GM12878 (cell line): ENCODE measurements around the gene CAMTA1. TPM values are rescaled to one million over a fixed set of nuclear protein-coding genes. Genes with fewer than 3 reads are reported as not detected.

Experiments
- BHLHE40 ChIP-seq, 2 experiments: fragments of 450-650 bp in 1 of 2; IDR thresholded peaks; 2 replicates each; pipeline ENCODE4 v1.6.1; 2011 to 2017; ENCODE audit warnings: low read depth in 2 of 2, borderline replicate concordance in 1 of 2, improper control_type of control experiment in 1 of 2, low read length in 1 of 2, mild to moderate bottlenecking in 1 of 2
- CBFB ChIP-seq: IDR thresholded peaks from 2 replicates; pipeline ENCODE4 v1.6.1; 2016; ENCODE audit warnings: antibody characterized with exemption, low read depth
- CHD2 ChIP-seq: IDR thresholded peaks from 2 replicates; pipeline ENCODE4 v1.6.1; 2011; ENCODE audit warnings: low read depth, low read length, improper control_type of control experiment, borderline replicate concordance
- EED ChIP-seq: sonication (generic); IDR thresholded peaks from 2 replicates; pipeline ENCODE4 v1.6.1; 2016; ENCODE audit warnings: antibody characterized with exemption, low read depth
- EGR1 ChIP-seq, 2 experiments: IDR thresholded peaks; 1 replicate in 1 of 2; 2 replicates in 1 of 2; pipeline ENCODE4 v1.6.1; 2011 to 2012; ENCODE audit warnings: low read depth in 2 of 2, low read length in 2 of 2, borderline replicate concordance in 1 of 2, mild to moderate bottlenecking in 1 of 2, moderate library complexity in 1 of 2
- ESRRA ChIP-seq: IDR thresholded peaks from 2 replicates; pipeline ENCODE4 v1.6.1; 2012; ENCODE audit warnings: mild to moderate bottlenecking, low read length, improper control_type of control experiment
- FOS ChIP-seq: IDR thresholded peaks from 3 replicates; pipeline ENCODE4 v1.6.1; 2011; ENCODE audit warnings: borderline replicate concordance; ENCODE audit not compliant: insufficient read length; ENCODE audit errors: extremely low read depth
- GABPA ChIP-seq: IDR thresholded peaks from 2 replicates; pipeline ENCODE4 v1.6.1; 2014; ENCODE audit warnings: antibody characterized with exemption, low read depth, mild to moderate bottlenecking, inconsistent platforms
- GATAD2B ChIP-seq: fragments of 450-650 bp; conservative IDR thresholded peaks from 2 replicates; pipeline ENCODE4 v1.6.1; 2017; ENCODE audit warnings: low read depth, mild to moderate bottlenecking, moderate library complexity
- HDAC2 ChIP-seq: fragments of 200-600 bp; sonication (generic); IDR thresholded peaks from 2 replicates; pipeline ENCODE4 v1.6.1; 2017
- IKZF1 ChIP-seq: fragments of 450-650 bp; conservative IDR thresholded peaks from 2 replicates; pipeline ENCODE4 v1.6.1; 2017; ENCODE audit warnings: antibody characterized with exemption, mild to moderate bottlenecking
- IKZF2 ChIP-seq, 2 experiments: fragments of 450-650 bp; IDR thresholded peaks; 2 replicates each; pipeline ENCODE4 v1.6.1; 2017; ENCODE audit warnings: mild to moderate bottlenecking in 2 of 2, moderate library complexity in 2 of 2
- MYC ChIP-seq: IDR thresholded peaks from 2 replicates; pipeline ENCODE4 v1.6.1; 2011; ENCODE audit warnings: mild to moderate bottlenecking, low read length, moderate library complexity, inconsistent platforms; ENCODE audit not compliant: insufficient read depth, insufficient replicate concordance, insufficient read length, severe bottlenecking
- POU2F2 ChIP-seq: IDR thresholded peaks from 3 replicates; pipeline ENCODE4 v1.6.1; 2011; ENCODE audit warnings: low read depth, mild to moderate bottlenecking, low read length, borderline replicate concordance
- SMAD1 ChIP-seq: fragments of 450-650 bp; IDR thresholded peaks from 2 replicates; pipeline ENCODE4 v1.6.1; 2018; ENCODE audit warnings: mild to moderate bottlenecking, low read depth; ENCODE audit not compliant: partially characterized antibody
- SMARCA5 ChIP-seq: fragments of 450-650 bp; IDR thresholded peaks from 2 replicates; pipeline ENCODE4 v1.6.1; 2017; ENCODE audit warnings: mild to moderate bottlenecking
- SREBF1 ChIP-seq: IDR thresholded peaks from 2 replicates; pipeline ENCODE4 v1.6.1; 2012; ENCODE audit warnings: mild to moderate bottlenecking, low read length
- SUPT20H ChIP-seq: IDR thresholded peaks from 2 replicates; pipeline ENCODE4 v1.6.1; 2011; ENCODE audit warnings: low read depth, mild to moderate bottlenecking, low read length, moderate library complexity, borderline replicate concordance; ENCODE audit not compliant: control insufficient read depth
- TCF7 ChIP-seq: IDR thresholded peaks from 2 replicates; pipeline ENCODE4 v1.6.1; 2014; ENCODE audit warnings: antibody characterized with exemption, borderline replicate concordance
- ZNF217 ChIP-seq: fragments of 450-650 bp; IDR thresholded peaks from 2 replicates; pipeline ENCODE4 v1.6.1; 2017; ENCODE audit warnings: antibody characterized with exemption, mild to moderate bottlenecking
- ZZZ3 ChIP-seq: IDR thresholded peaks from 2 replicates; pipeline ENCODE4 v1.6.1; 2011; ENCODE audit warnings: low read depth; ENCODE audit not compliant: control insufficient read depth, insufficient read length
- polyA plus RNA-seq, 11 experiments: library from polyadenylated mRNA; depleted of rRNA in 4 of 11; unstranded in 6 of 11; stranded (reverse) in 5 of 11; fragments of >200 nt; fragmentation: Nextera tagmentation in 4 of 11; fragmentation: Illumina TruSeq in 1 of 11; extraction: Ambion mirVana in 4 of 11; extraction: Trizol in 1 of 11; gene quantifications; 1 replicate in 1 of 11; 2 replicates in 10 of 11; pipeline versions ENCODE4 v1.2.1 to v1.2.3, GENCODE V29; 2011 to 2016; ENCODE audit warnings: inconsistent platforms in 2 of 11, missing spikeins in 2 of 11, low read depth in 1 of 11
- total RNA-seq, 4 experiments: library from RNA; depleted of rRNA in 3 of 4; stranded (reverse); fragments of >200 nt in 3 of 4; fragmentation: Illumina TruSeq in 1 of 4; extraction: Trizol in 1 of 4; gene quantifications; 2 replicates each; pipeline versions ENCODE4 v1.2.1 to v1.2.3, GENCODE V29; 2013 to 2021
- TF ChIP-seq, protein P1 (sequence below): IDR thresholded peaks from 2 replicates; pipeline ENCODE4 v1.6.1; 2012; ENCODE audit warnings: low read depth, low read length, improper control_type of control experiment
- TF ChIP-seq, protein P2 (sequence below): IDR thresholded peaks from 2 replicates; pipeline ENCODE4 v1.6.1; 2012; ENCODE audit warnings: low read length, inconsistent platforms
- TF ChIP-seq, protein P3 (sequence below): fragments of 450-650 bp; IDR thresholded peaks from 2 replicates; pipeline ENCODE4 v1.6.1; 2016; ENCODE audit warnings: mild to moderate bottlenecking, moderate library complexity, borderline replicate concordance
- TF ChIP-seq, protein P4 (sequence below): fragments of 450-650 bp; IDR thresholded peaks from 2 replicates; pipeline ENCODE4 v1.6.1; 2016; ENCODE audit warnings: mild to moderate bottlenecking

Gene CAMTA1
- total and polyA plus RNA-seq, 10 of the 15 experiments (the other 5 are each of a cell fraction or from before 2014, with no cell fraction given): 37.7 to 148 (median 76.4) TPM

DNA sequence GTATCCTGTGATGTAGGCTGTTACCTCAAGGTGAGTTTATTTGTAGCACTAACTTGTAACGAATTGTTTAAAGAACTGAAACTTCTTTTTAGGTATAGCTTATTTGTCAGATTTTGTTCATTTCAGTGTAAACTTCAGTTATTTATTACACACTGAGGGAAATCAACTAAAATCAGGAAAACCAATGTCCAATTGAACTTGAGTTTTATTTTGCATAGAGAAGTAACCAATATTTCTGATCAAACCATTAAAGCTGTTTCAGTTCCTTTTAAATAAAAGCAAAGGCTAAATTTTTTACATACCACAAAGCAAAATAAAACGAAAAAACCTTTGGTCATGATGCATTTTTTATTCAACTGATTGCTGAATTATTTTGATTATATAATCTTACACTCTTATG lies 103.6 kb downstream of the CAMTA1 start (continued):
- TF ChIP-seq IKZF2 (IDR thresholded peaks at IDR 0.05) (peak; percentile 26 to 31; a peak in 1 of 4 replicates), ZNF217 (peak; percentile 45; the same call in 1 of the 2 replicates), EED (no peak), SMAD1 (no peak), ZZZ3 (no peak), GATAD2B (no peak), CBFB (no peak), IKZF1 (no peak), GABPA (no peak), SREBF1 (no peak), POU2F2 (no peak), BHLHE40 (IDR thresholded peaks at IDR 0.05; ENCODE audit: borderline replicate concordance in 1 of 2, low read depth in 2 of 2, low read length in 1 of 2) (no peak), EGR1 (IDR thresholded peaks at IDR 0.05; ENCODE audit: borderline replicate concordance in 1 of 2, low read depth in 2 of 2, low read length in 2 of 2) (no peak), HDAC2 (no peak), ESRRA (no peak), MYC (no peak), TCF7 (no peak), CHD2 (no peak), FOS (no peak), SMARCA5 (no peak), SUPT20H (no peak)
- TF ChIP-seq, protein P1, sequence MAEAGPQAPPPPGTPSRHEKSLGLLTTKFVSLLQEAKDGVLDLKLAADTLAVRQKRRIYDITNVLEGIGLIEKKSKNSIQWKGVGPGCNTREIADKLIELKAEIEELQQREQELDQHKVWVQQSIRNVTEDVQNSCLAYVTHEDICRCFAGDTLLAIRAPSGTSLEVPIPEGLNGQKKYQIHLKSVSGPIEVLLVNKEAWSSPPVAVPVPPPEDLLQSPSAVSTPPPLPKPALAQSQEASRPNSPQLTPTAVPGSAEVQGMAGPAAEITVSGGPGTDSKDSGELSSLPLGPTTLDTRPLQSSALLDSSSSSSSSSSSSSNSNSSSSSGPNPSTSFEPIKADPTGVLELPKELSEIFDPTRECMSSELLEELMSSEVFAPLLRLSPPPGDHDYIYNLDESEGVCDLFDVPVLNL: no peak
- TF ChIP-seq, protein P2, sequence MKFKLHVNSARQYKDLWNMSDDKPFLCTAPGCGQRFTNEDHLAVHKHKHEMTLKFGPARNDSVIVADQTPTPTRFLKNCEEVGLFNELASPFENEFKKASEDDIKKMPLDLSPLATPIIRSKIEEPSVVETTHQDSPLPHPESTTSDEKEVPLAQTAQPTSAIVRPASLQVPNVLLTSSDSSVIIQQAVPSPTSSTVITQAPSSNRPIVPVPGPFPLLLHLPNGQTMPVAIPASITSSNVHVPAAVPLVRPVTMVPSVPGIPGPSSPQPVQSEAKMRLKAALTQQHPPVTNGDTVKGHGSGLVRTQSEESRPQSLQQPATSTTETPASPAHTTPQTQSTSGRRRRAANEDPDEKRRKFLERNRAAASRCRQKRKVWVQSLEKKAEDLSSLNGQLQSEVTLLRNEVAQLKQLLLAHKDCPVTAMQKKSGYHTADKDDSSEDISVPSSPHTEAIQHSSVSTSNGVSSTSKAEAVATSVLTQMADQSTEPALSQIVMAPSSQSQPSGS: no peak
- TF ChIP-seq, protein P3, sequence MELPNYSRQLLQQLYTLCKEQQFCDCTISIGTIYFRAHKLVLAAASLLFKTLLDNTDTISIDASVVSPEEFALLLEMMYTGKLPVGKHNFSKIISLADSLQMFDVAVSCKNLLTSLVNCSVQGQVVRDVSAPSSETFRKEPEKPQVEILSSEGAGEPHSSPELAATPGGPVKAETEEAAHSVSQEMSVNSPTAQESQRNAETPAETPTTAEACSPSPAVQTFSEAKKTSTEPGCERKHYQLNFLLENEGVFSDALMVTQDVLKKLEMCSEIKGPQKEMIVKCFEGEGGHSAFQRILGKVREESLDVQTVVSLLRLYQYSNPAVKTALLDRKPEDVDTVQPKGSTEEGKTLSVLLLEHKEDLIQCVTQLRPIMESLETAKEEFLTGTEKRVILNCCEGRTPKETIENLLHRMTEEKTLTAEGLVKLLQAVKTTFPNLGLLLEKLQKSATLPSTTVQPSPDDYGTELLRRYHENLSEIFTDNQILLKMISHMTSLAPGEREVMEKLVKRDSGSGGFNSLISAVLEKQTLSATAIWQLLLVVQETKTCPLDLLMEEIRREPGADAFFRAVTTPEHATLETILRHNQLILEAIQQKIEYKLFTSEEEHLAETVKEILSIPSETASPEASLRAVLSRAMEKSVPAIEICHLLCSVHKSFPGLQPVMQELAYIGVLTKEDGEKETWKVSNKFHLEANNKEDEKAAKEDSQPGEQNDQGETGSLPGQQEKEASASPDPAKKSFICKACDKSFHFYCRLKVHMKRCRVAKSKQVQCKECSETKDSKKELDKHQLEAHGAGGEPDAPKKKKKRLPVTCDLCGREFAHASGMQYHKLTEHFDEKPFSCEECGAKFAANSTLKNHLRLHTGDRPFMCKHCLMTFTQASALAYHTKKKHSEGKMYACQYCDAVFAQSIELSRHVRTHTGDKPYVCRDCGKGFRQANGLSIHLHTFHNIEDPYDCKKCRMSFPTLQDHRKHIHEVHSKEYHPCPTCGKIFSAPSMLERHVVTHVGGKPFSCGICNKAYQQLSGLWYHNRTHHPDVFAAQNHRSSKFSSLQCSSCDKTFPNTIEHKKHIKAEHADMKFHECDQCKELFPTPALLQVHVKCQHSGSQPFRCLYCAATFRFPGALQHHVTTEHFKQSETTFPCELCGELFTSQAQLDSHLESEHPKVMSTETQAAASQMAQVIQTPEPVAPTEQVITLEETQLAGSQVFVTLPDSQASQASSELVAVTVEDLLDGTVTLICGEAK: peak; percentile 39; the same call in 1 of the 2 replicates
- TF ChIP-seq, protein P4, sequence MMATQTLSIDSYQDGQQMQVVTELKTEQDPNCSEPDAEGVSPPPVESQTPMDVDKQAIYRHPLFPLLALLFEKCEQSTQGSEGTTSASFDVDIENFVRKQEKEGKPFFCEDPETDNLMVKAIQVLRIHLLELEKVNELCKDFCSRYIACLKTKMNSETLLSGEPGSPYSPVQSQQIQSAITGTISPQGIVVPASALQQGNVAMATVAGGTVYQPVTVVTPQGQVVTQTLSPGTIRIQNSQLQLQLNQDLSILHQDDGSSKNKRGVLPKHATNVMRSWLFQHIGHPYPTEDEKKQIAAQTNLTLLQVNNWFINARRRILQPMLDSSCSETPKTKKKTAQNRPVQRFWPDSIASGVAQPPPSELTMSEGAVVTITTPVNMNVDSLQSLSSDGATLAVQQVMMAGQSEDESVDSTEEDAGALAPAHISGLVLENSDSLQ: no peak
